ENCODE data around the gene PKLR.
"Not testable (repeated sequence)": the region's sequence is repeated elsewhere in the genome, so short reads cannot be mapped to it uniquely, and the experiment has no call there.

The PKLR gene

DNA sequence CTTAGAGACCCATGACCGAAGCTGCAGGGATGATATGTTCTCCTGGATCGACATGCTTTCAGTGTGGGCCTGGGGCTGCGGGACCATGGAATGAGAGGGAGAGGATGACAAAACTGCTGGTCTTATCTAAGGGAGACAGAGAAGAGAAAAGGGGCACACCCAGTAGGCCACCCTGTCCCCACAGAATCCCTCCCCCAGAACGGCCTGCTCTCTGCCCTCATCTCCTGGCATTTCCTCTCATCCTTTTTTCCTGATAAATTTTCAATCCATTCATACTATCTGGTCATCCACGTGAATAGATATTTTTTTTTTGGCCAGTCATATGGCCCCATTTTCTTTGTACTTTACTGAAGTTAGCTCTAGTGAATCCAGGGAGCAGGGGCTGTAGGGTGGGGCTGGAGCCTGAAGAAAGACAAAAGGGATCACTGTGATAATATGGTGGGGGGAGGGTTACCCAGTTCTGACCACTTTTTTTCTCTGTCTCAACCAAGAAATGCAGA, at the start of gene PKLR:
Gene PKLR, minus strand, starts transcription at position 97 of the 500 bp plus-strand sequence. Its CDS starts 43 bp downstream, at position 54.
- DNase-seq (ENCODE audit: low read depth in 2 of 2): no peak

DNA sequence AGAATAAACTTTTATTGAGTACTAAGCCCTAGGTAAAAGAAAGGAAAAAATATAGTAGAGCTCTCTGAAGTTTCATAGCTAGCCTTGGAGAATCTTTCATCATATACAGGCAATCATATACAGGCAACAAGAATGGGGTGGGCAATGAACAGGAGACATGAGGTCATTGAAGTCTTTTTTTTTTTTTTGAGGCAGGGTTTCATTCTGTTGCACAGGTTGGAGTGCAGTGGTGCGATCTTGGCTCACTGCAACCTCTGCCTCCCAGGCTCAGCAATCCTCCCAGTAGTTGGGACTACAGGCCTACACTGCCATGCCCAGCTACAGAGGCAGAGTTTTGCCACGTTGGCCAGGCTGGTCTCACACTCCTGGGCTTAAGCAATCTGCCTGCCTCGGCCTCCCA, 41.6 kb upstream of the PKLR start:
- no peak for DNase-seq (ENCODE audit: low read depth in 2 of 2)

DNA sequence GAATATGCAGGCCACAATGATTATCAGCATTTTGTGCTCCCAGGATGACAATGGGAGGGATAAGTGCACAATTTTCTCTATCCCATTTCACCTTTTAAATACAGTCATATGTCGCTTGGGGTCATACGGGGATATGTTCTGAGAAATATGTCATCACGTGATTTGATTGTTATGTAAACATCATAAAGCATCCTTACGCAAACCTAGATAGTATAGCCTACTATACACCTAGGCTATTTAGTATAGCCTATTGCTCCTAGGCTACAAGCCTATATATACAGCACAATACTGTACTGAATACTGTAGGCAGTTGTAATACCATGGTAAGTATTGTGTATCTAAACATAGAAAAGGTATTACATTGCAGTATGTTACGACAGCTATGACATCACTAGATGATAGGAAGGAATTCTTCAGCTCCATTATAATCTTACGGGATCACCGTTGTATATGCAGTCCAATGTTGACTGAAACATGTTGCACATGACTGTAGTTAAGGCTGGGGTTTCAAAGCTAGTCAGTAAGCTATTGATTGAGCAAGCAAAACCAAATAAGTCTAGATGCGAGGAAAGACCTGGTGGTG, 38.4 kb upstream of the PKLR start:
- no peak for DNase-seq (ENCODE audit: low read depth in 2 of 2)

DNA sequence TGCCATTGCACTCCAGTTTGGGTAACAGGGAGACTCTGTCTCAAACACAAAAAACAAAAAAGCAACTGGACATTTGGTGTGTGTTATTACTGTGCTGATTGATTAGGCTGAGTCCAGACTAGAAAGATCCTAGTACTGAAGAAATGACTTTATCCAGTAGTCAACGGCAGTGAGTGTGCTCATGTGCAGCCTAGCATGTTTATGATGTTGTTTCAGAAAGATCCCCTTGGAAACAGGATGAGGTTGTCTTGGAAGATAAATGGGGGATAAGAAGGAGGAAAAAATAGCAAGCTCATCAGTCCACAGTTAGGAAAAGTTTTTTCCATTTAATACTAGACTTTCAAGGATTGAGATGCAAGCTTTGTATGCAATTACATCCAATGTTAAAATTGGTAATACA, 33.7 kb upstream of the PKLR start:
- DNase-seq (ENCODE audit: low read depth in 2 of 2): no peak

DNA sequence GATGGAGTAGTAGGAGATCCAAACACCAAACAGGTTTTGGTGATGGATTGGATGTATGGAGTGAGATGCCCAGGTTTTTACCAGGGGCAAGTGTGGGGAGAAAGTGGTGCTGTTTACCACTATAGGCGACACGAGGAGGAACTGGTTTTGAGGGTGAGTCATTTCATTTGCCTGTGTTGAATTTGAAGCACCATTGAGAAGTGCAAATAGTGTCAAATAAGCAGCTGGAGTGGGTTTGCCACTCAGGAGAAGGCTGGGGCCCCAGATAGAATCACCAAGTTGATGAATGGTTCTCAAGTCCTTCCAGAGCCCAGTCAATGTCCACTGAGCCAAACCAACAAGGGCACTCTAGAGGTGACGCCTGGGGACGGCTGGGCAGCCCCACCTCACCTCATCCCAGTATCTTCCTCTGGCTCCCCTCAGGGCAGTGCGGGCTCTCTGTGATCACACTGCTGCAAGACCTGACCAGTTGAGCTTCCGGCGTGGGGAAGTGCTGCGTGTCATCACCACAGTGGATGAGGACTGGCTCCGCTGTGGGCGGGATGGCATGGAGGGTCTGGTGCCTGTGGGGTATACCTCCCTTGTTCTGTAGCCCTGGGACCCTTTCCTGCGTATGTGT, 28.9 kb upstream of the PKLR start:
- no peak for DNase-seq (ENCODE audit: low read depth in 2 of 2)

DNA sequence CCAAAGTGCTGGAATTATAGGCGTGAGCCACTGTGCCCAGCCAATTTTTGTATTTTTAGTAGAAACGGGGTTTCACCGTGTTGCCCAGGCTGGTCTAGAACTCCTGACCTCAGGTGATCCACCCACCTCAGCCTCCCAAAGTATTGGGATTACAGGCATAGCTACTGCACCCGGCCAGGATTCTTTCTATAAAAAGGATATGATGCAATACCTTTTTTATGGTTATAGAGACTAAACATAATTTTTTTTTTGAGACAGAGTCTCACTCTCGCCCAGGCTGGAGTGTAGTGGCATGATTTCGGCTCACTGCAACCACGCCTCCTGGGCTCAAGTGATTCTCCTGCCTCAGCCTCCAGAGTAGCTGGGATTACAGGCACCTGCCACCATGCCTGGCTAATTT, 27.6 kb upstream of the PKLR start:
- not testable (repeated sequence) for DNase-seq (ENCODE audit: low read depth in 2 of 2)

DNA sequence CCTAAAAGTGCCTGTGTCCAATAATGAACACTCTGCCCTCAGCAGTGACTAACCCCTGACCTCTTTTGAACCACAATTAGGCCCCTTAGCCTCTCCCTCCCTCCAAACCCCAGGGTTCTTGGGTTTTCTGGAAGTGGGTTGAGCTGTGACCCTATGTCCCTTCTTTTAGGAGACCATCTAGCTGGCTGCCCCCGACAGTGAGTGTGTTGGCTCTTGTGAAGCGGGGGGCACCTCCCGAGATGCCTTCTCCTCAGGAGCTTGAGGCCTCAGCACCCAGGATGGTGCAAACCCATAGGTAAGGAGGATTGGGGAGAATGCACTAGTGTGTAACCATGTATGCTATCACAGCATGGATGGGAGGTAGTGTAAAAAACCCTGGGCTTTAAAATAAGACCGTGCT, 26.7 kb upstream of the PKLR start:
- no peak for DNase-seq (ENCODE audit: low read depth in 2 of 2)

DNA sequence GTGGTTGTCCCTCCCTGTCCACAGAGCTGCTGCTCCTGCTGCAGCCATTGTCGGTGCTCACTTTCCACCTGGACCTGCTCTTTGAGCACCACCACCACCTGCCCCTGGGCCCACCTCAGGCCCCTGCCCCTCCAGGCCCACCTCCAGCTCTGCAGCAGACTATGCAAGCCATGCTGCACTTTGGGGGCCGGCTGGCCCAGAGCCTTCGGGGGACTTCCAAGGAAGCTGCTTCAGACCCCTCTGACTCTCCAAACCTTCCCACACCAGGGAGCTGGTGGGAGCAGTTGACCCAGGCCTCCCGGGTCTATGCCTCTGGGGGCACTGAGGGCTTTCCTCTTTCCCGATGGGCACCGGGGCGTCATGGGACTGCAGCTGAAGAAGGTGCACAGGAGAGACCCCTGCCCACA, 25.4 kb upstream of the PKLR start:
- DNase-seq (ENCODE audit: low read depth in 2 of 2): no peak

DNA sequence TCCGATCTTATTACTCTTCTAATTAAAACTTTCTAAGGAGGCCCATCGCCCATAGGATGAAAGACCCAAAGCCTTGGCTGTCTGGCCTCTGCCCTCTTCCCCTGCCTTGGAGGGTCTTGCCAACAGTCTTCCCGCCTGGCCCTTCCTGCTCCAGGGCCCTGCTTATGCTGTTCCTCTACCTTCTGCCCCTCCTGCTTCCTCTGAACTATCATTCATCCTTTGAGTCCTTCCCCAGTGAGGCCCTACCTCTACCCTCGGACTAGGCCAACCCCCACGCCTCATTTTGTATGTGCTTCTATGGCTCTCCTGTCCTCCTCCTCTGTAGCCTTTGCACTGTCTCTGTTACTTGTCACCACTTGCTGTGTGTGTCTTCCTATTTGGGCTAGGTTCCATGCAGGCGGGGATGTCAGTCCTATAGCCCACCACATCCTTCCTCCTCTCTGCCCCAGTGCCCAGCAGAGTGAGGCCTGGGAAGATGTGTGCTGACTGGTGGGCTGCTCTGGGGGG, 24.8 kb upstream of the PKLR start:
- no peak for DNase-seq (ENCODE audit: low read depth in 2 of 2)

DNA sequence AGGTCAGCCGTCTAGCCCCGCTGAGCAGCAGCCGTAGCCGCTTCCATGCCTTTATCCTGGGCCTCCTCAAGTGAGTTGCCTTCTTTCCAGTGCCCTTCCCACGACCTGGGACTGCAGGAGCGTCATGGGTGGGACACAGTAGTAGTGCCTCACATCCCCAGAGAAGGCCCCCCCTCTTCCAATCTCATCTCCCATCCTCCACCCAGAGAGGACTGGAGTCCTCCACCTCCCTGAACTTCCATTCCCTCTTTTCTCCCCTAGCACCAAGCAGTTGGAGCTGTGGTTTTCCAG, 24.3 kb upstream of the PKLR start:
- DNase-seq (ENCODE audit: low read depth in 2 of 2): no peak

DNA sequence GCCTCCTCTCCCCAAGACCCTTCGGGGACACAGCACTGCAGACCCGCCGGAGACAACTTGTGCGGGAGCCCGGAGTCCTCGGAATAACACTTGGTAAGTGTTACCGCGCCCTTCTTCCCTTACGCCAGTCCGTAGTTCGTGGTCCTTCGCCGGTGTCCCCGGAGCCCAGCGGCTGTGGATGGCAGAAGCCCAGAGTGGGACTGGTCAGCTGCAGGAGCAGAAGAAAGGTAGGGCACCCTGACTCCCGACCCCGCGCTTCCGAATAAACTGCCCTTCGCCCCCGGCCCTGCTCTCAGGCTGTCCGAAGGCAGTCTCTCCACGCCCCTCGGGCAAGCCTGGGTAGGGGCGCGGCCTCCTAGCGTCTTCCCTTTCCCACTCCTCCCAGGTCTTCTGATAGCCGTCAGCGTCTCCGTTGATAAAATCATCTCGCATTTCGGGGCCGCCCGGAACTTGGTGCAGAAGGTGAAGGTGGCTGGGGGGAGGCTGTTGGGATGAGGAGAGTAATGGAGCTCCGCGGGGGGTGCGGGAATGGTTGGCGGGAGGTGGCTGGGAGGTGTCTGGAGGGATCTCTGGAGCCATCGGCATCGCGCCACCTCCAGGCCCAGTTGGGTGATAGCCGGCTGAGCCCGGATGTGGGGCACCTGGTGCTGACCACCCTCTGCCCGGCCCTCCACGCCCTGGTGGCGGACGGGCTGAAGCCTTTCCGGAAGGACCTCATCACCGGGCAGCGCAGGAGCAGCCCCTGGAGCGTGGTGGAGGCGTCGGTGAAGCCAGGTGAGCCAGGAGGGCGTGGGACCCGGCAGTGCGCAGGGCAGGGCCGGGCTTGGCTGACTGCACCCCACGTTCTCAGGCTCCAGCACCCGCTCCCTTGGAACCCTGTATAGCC, 23.7 kb upstream of the PKLR start:
- no peak for DNase-seq (ENCODE audit: low read depth in 2 of 2)

DNA sequence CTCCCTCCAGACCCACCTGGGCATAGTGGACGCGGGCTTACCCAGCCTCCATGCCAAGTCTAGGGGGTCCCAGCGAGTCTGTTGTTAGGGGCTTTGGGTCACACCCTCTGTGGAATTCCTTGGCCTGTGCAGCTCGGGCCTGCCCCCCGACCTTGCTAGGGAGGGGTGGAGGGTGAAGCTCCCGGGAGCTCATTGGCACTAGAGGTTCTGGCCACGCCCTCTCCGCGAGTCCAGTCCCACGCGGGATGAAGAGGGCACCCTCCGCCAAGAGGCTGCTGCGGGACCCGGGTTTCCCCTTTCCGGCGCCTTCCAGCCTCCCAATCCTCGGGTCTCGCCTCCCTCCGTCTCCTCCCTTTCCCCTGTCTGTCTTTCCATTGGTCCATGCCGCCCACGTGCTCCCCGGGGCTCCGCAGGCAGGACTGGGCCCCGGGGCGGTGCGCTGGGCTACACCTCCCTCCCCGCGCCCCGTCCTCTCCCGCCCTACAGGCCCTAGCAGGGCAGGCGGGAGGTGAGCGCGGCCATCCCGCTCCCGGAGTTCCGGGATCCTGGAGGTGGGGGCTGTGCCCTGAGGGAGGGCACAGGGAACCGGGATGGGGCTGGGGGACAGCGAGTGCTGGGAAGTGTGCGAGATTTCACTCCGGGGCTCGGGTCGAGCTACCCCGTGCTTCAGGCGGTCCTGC, 22.9 kb upstream of the PKLR start:
- peak; percentile 87 to 91 for DNase-seq (ENCODE audit: low read depth in 2 of 2)

DNA sequence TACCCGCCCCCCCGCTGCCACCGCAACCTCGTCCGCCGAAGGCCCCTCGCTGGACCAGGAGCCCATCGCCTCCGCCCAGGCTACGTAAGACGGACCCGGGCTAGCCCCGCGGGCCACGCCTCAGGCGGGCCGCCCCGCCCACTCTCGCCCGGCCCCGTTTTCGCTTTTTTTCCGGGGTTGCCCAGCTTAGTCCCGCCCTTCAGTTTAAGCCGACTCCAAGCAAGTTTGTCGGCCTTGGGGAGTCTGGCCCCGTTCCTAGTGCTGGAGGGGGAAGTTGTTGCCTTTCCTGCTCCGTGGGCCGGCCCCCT, 22.4 kb upstream of the PKLR start:
- peak; percentile 71 to 75 for DNase-seq (ENCODE audit: low read depth in 2 of 2)

DNA sequence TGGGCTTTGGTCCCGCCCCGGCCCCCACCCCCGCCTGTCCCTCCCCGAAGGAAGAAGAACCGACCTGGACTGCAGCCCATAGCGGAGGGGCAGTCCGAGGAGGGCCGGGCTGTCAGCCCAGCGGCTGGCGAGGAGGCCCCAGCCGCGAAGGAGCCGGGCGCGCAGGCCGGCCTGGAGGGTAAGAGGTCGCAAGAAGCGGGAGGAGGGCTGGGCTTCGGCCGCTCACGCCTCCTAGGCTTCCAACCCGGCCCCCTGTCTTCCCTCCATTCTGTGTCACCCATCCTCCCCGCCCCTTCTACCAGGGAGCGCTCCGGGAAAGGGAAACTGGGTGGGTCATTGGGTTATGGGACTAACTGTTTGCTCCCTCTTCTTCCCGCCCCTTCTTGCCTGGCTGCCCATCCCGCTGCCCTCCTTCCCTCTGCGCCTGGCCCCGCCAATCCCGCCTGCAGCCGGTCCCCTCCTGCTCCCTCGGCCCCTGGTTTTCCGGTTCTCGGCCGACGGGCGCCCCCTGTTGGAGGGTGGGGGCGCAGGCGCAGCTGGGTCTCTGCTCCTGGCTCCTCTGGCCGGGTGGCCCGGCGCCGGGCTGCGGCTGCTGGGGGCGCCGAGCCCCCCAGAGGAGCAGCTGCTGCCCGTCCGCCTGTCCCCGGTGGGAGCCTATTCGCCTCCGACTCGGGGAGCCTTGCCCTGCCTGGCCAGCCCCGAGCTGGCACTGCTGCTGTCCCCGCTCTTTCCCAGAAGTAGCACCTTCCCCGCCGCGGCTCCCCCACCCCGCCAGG, 21.9 kb upstream of the PKLR start:
- peak; percentile 75 for DNase-seq (ENCODE audit: low read depth in 2 of 2)

DNA sequence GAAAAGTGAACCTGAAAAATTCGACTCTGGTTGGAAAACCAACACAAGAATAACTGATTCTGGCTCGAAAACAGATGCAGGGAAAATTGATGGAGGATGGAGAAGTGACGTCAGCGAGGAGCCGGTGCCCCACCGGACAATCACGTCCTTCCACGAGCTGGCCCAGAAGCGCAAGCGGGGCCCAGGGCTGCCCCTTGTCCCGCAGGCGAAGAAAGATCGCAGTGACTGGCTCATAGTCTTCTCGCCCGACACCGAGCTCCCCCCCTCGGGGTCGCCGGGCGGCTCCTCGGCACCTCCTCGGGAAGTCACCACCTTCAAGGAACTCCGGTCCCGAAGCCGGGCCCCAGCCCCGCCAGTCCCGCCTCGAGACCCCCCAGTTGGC, 21.3 kb upstream of the PKLR start:
- DNase-seq (ENCODE audit: low read depth in 2 of 2): no peak

DNA sequence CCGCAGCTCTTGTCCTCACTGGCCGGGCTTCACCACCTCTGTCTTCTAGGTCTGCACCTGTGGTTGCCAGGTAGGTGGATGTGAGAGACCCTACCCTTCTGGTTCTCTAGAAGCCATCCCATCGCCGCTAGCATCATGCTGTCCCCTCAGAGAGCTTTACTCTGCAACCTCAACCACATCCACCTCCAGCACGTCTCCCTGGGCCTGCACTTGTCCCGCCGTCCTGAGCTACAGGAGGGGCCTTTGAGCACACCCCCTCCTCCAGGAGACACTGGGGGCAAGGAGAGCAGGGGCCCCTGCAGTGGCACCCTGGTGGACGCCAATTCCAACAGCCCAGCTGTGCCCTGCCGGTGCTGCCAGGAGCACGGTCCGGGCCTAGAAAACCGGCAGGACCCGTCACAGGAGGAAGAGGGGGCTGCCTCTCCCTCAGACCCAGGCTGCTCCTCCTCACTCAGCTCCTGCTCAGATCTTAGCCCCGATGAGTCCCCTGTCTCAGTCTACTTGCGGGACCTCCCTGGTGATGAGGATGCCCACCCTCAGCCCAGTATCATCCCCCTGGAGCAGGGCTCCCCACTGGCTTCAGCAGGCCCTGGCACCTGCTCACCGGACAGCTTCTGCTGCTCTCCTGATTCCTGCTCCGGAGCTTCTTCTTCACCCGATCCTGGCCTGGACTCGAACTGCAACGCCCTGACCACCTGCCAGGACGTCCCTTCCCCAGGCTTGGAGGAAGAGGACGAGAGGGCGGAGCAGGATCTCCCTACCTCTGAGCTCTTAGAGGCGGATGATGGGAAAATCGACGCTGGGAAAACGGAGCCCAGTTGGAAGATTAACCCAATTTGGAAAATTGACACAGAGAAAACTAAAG, 20.6 kb upstream of the PKLR start:
- DNase-seq (ENCODE audit: low read depth in 2 of 2): no peak

DNA sequence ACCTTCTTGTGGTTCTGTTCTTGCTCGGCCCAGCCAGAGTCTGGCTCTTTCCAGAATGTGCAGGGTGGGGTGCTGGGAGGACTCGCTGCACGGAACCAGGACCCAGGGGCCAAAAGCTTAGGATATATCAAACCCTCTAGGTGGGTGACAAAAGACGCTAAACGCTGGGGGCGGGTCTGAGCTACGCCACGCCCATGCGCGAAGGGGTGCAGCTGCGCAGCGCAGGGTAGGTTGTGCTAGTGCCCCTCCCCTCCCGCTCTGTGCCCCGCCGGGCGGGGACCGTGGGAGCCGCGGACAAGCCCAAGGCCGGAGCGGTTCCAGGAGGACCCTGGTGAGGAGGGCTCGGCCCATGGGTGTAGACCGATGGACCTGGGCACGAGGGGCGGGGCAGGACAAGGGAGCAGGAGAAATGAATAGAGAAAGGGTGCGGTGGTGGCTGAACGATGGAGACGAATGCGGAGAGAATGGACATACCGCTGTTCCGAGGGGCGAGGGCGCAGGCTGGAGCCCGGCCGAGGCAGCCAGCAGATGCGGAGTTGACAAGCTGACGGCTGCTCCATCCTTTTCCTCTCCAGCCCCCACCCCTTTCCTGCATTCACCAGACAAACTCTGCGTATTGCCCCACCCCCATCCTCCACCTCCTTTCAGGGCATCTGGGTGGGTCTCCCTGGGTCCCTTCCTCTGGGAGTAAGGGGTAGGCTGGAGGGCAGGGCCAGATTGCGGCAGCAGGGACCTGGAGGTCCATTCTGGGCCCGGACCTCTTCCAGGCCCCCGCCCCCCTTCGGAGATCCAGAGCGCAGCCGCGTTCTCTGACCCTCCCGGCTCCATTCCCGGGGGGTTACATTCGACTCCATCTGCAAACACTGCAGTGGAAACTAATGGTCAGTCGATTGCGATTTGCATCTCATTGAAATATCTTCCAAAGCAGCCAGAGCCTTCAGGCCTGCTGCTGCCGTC, 19.7 kb upstream of the PKLR start, which contains the start of gene RUSC1:
Gene RUSC1, plus strand, starts transcription at position 234 of the 957 bp plus-strand sequence. CDS start 880 bp downstream, outside the sequence.
- DNase-seq (ENCODE audit: low read depth in 2 of 2): peak in 1 of 2 experiments; percentile 28

DNA sequence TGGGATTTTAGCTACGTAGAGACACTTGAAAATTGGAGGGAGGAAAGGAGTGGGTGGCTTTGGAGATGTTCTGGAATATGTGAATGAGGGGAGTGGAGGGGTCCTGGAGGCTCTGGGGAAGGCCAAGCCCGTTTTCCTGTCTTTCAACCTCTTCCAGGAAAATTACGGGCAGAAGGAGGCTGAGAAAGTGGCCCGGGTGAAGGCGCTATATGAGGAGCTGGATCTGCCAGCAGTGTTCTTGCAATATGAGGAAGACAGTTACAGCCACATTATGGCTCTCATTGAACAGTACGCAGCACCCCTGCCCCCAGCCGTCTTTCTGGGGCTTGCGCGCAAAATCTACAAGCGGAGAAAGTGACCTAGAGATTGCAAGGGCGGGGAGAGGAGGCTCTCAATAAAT, 19.0 kb upstream of the PKLR start:
- DNase-seq (ENCODE audit: low read depth in 2 of 2): no peak

DNA sequence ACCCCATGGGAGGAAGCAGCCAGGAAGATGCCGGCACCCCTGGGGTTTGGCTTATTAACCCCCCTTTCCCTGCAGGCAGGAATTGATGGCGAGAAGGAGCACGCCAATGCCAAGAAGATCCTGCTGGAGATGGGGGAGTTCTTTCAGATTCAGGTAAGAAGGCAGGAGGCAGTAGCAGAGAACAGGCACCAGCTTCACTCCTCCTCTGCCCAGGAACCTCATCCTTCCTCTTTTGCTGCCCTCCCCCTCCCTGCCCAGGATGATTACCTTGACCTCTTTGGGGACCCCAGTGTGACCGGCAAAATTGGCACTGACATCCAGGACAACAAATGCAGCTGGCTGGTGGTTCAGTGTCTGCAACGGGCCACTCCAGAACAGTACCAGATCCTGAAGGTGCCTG, 18.3 kb upstream of the PKLR start:
- DNase-seq (ENCODE audit: low read depth in 2 of 2): no peak
